ENCODE data around the gene EFCAB6. TPM values are rescaled to one million over a fixed set of nuclear protein-coding genes. Genes with fewer than 3 reads are reported as not detected.

EFCAB6 gene
- total RNA-seq, 4 donors from 2014 or later, result 0.68 to 3.7 (median 0.80) TPM; not detected in 1

- H3K9me3 ChIP-seq, result no peaks in the 10 kb centered on the region
- TF ChIP-seq EP300 (IDR thresholded peaks at IDR 0.05; ENCODE audit: low read depth) (no peak), POLR2AphosphoS5 (IDR thresholded peaks at IDR 0.05) (no peak), POLR2A (IDR thresholded peaks at IDR 0.05) (no peak), CTCF (IDR thresholded peaks at IDR 0.05) (no peak)
Measured at GRCh38 chr22:43726964-43727543, 85.1 kb downstream of the EFCAB6 start.

GRCh38 chr22:43726322-43726721 lies 85.8 kb downstream of the EFCAB6 start:
- in situ Hi-C loops (cut with MboI; ENCODE audit: low pct_ligation_motif_present in 1 of 4, low pct_unique_long_range_greater_than_20kb in 1 of 4, low sequenced_read_pairs in 3 of 4), result no loop called here
- Histone ChIP-seq H3K27me3 (no peaks in the 10 kb centered on the region), H3K36me3 (no peaks in the 10 kb centered on the region), H3K4me1 (peaks cover 0 to 5% (median 0%) of the 10 kb centered on the region in 4 donors), H3K27ac (no peak overlapping the region), H3K9me3 (no peaks in the 10 kb centered on the region), H3K4me3 (no peak overlapping the region)
- intact Hi-C loops (cut with DNase I; ENCODE audit: low total_unique reads), result no loop called here
- no peak for DNase-seq
- TF ChIP-seq EP300 (IDR thresholded peaks at IDR 0.05; ENCODE audit: low read depth) (no peak), POLR2A (IDR thresholded peaks at IDR 0.05) (no peak), POLR2AphosphoS5 (IDR thresholded peaks at IDR 0.05) (no peak), CTCF (IDR thresholded peaks at IDR 0.05) (no peak)

More at GRCh38 chr22:43726964-43727543, 85.1 kb downstream of the EFCAB6 start:
- intact Hi-C loops (cut with DNase I; ENCODE audit: low total_unique reads), result no loop called here
- Histone ChIP-seq H3K4me3 (no peak overlapping the region), H3K4me1 (peaks cover 0 to 5% (median 0%) of the 10 kb centered on the region in 4 donors), H3K27me3 (no peaks in the 10 kb centered on the region), H3K36me3 (no peaks in the 10 kb centered on the region), H3K27ac (no peak overlapping the region)
- 63 to 71% methylated on average over 1 of the region's 1 CpG for WGBS, 2 donors (ENCODE audit: low coverage in 1 of 2)
- DNase-seq, result no peak
- in situ Hi-C loops (cut with MboI; ENCODE audit: low pct_ligation_motif_present in 1 of 4, low pct_unique_long_range_greater_than_20kb in 1 of 4, low sequenced_read_pairs in 3 of 4), result no loop called here

GRCh38 chr22:43723816-43724215 lies 88.3 kb downstream of the EFCAB6 start:
- DNase-seq, result no peak
- TF ChIP-seq POLR2A (IDR thresholded peaks at IDR 0.05), result no peak
- TF ChIP-seq POLR2AphosphoS5 (IDR thresholded peaks at IDR 0.05), result no peak
- TF ChIP-seq CTCF (IDR thresholded peaks at IDR 0.05), result no peak
- TF ChIP-seq EP300 (IDR thresholded peaks at IDR 0.05; ENCODE audit: low read depth), result no peak
- Histone ChIP-seq H3K27ac (no peak overlapping the region), H3K27me3 (no peaks in the 10 kb centered on the region), H3K36me3 (no peaks in the 10 kb centered on the region), H3K4me1 (peaks cover 0 to 5% (median 0%) of the 10 kb centered on the region in 4 donors), H3K4me3 (no peak overlapping the region), H3K9me3 (no peaks in the 10 kb centered on the region)
- in situ Hi-C loops (cut with MboI; ENCODE audit: low pct_ligation_motif_present in 1 of 4, low pct_unique_long_range_greater_than_20kb in 1 of 4, low sequenced_read_pairs in 3 of 4) (no loop called here), intact Hi-C loops (cut with DNase I; ENCODE audit: low total_unique reads) (no loop called here)
- 80% methylated on average over 3 of the region's 3 CpGs; no CpG with 5 or more reads in 1 of the 2 donors for WGBS, 2 donors (ENCODE audit: low coverage in 1 of 2)

- in situ Hi-C loops (cut with MboI; ENCODE audit: low pct_ligation_motif_present in 1 of 4, low pct_unique_long_range_greater_than_20kb in 1 of 4, low sequenced_read_pairs in 3 of 4) (no loop called here), intact Hi-C loops (cut with DNase I; ENCODE audit: low total_unique reads) (no loop called here)
- peaks cover 0 to 5% (median 0%) of the 10 kb centered on the region in 4 donors for H3K4me1 ChIP-seq
- H3K27me3 ChIP-seq, result no peaks in the 10 kb centered on the region
- no peak overlapping the region for H3K27ac ChIP-seq
- DNase-seq, result no peak
- no peak overlapping the region for H3K4me3 ChIP-seq
- H3K36me3 ChIP-seq, result no peaks in the 10 kb centered on the region
- TF ChIP-seq EP300 (IDR thresholded peaks at IDR 0.05; ENCODE audit: low read depth) (no peak), POLR2AphosphoS5 (IDR thresholded peaks at IDR 0.05) (no peak), POLR2A (IDR thresholded peaks at IDR 0.05) (no peak), CTCF (IDR thresholded peaks at IDR 0.05) (no peak)
- WGBS, 2 donors (ENCODE audit: low coverage in 1 of 2), result 86 to 93% methylated on average over 5 of the region's 5 CpGs
- no peaks in the 10 kb centered on the region for H3K9me3 ChIP-seq
Measured at GRCh38 chr22:43722444-43722843, 89.7 kb downstream of the EFCAB6 start.

Data from transverse colon (tissue), 4 donors.